ENCODE measurements around the gene PLEKHG4.

PLEKHG4 gene

GRCh38 chr16:67283039-67283825 is 3.9 kb downstream of the PLEKHG4 start:
- H4K20me1 ChIP-seq (ENCODE audit: insufficient read depth, low read length): no peaks in the 10 kb centered on the region
- H3K4me3 ChIP-seq (ENCODE audit: low read length): no peak overlapping the region
- H3K79me2 ChIP-seq (ENCODE audit: low read length): peaks cover 5% of the 10 kb centered on the region
- H3K4me1 ChIP-seq (ENCODE audit: low read length): peaks cover 6% of the 10 kb centered on the region
- no peaks in the 10 kb centered on the region for H3K9me3 ChIP-seq (ENCODE audit: insufficient read depth, low read length)
- no peak overlapping the region for H3K27ac ChIP-seq (ENCODE audit: low read length)
- no peaks in the 10 kb centered on the region for H3K27me3 ChIP-seq (ENCODE audit: low read depth, low read length)
- no peak overlapping the region for H3K4me2 ChIP-seq (ENCODE audit: low read length)
- no peak overlapping the region for H3K9ac ChIP-seq (ENCODE audit: low read length)
- no peak overlapping the region for H2AFZ ChIP-seq (ENCODE audit: low read depth, low read length)
- H3K36me3 ChIP-seq (replicated peaks; ENCODE audit: low read depth, low read length): no peaks in the 10 kb centered on the region
- TF ChIP-seq, protein P1, sequence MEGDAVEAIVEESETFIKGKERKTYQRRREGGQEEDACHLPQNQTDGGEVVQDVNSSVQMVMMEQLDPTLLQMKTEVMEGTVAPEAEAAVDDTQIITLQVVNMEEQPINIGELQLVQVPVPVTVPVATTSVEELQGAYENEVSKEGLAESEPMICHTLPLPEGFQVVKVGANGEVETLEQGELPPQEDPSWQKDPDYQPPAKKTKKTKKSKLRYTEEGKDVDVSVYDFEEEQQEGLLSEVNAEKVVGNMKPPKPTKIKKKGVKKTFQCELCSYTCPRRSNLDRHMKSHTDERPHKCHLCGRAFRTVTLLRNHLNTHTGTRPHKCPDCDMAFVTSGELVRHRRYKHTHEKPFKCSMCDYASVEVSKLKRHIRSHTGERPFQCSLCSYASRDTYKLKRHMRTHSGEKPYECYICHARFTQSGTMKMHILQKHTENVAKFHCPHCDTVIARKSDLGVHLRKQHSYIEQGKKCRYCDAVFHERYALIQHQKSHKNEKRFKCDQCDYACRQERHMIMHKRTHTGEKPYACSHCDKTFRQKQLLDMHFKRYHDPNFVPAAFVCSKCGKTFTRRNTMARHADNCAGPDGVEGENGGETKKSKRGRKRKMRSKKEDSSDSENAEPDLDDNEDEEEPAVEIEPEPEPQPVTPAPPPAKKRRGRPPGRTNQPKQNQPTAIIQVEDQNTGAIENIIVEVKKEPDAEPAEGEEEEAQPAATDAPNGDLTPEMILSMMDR (IDR thresholded peaks at IDR 0.05; ENCODE audit: low read depth, low read length): no peak
- TF ChIP-seq EZH2phosphoT487 (IDR thresholded peaks at IDR 0.05; ENCODE audit: low read depth): no peak

DNA sequence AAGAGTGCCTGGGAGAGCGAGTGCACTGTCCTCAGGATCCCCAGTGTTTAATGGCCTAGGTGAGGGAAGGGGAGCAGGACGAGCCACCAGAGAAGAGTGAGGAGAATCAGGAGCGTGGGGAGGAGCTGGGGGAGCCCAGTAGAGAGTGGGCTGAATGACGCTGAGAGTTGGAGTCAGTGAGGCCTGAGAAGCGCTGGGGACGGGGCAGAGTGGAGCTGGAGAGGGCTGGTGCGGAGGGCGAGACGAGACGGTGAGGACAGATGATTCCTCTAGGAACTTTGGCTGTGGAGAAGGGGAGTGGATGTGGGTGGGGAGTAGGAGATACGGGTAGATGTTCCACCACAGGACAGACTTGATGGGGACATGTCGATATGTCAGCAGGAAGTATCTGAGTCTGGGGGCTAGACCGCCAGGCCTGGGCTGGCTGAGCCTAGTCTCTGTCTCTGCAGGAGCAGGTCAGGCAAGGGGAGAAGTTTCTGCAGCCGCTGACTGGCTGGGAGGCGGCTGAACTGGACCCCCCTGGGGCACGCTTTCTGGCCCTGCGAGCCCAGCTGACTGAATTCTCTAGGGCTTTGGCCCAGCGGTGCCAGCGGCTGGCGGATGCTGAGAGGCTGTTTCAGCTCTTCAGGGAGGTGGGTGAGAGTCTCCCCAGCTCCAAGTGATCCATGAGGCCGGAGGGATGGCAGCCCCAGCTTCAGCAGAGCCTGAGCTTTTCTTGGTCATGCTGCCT is 4.7 kb downstream of the PLEKHG4 start:
- no peaks in the 10 kb centered on the region for H4K20me1 ChIP-seq (ENCODE audit: insufficient read depth, low read length)
- H3K4me2 ChIP-seq (ENCODE audit: low read length): no peak overlapping the region
- H3K9ac ChIP-seq (ENCODE audit: low read length): no peak overlapping the region
- H3K9me3 ChIP-seq (ENCODE audit: insufficient read depth, low read length): no peaks in the 10 kb centered on the region
- H3K27ac ChIP-seq (ENCODE audit: low read length): no peak overlapping the region
- H3K4me3 ChIP-seq (ENCODE audit: low read length): no peak overlapping the region
- TF ChIP-seq, protein P1 (IDR thresholded peaks at IDR 0.05; ENCODE audit: low read depth, low read length): no peak
- TF ChIP-seq EZH2phosphoT487 (IDR thresholded peaks at IDR 0.05; ENCODE audit: low read depth): no peak
- no peaks in the 10 kb centered on the region for H3K79me2 ChIP-seq (ENCODE audit: low read length)
- no peaks in the 10 kb centered on the region for H3K27me3 ChIP-seq (ENCODE audit: low read depth, low read length)
- peaks cover 6% of the 10 kb centered on the region for H3K4me1 ChIP-seq (ENCODE audit: low read length)
- no peak overlapping the region for H2AFZ ChIP-seq (ENCODE audit: low read depth, low read length)
- H3K36me3 ChIP-seq (replicated peaks; ENCODE audit: low read depth, low read length): no peaks in the 10 kb centered on the region

- H3K9ac ChIP-seq (ENCODE audit: low read length): no peak overlapping the region
- no peak overlapping the region for H2AFZ ChIP-seq (ENCODE audit: low read depth, low read length)
- H4K20me1 ChIP-seq (ENCODE audit: insufficient read depth, low read length): no peaks in the 10 kb centered on the region
- peaks cover under 1% of the 10 kb centered on the region for H3K4me1 ChIP-seq (ENCODE audit: low read length)
- no peak overlapping the region for H3K27ac ChIP-seq (ENCODE audit: low read length)
- no peaks in the 10 kb centered on the region for H3K9me3 ChIP-seq (ENCODE audit: insufficient read depth, low read length)
- no peak overlapping the region for H3K4me3 ChIP-seq (ENCODE audit: low read length)
- H3K79me2 ChIP-seq (ENCODE audit: low read length): no peaks in the 10 kb centered on the region
- H3K4me2 ChIP-seq (ENCODE audit: low read length): no peak overlapping the region
- no peaks in the 10 kb centered on the region for H3K27me3 ChIP-seq (ENCODE audit: low read depth, low read length)
- no peaks in the 10 kb centered on the region for H3K36me3 ChIP-seq (replicated peaks; ENCODE audit: low read depth, low read length)
- TF ChIP-seq EZH2phosphoT487 (IDR thresholded peaks at IDR 0.05; ENCODE audit: low read depth): no peak
- TF ChIP-seq, protein P1 (IDR thresholded peaks at IDR 0.05; ENCODE audit: low read depth, low read length): peak; percentile 38
Observed at GRCh38 chr16:67284699-67285646, 5.6 kb downstream of the PLEKHG4 start.

Measured in OCI-LY3 (cell line).